Airway epithelial cell (primary cell): ENCODE results near the gene ZNF629. TPM values are rescaled to one million over a fixed set of nuclear protein-coding genes. Genes with fewer than 3 reads are reported as not detected.

ENCODE experiments used
- total RNA-seq: library from RNA; depleted of rRNA; stranded (reverse); fragments of >200 nt; gene quantifications from 2 replicates; pipeline ENCODE4 v1.2.3, GENCODE V29; 2015

ZNF629 gene
- total RNA-seq: 9.9 and 14.6 TPM in 2 replicates

GRCh38 chr16:30786936-30787612, at the start of gene ZNF629:
Gene ZNF629 (minus strand): TSS chr16:30787205. CDS start chr16:30784482, 2,723 bp downstream.

DNA sequence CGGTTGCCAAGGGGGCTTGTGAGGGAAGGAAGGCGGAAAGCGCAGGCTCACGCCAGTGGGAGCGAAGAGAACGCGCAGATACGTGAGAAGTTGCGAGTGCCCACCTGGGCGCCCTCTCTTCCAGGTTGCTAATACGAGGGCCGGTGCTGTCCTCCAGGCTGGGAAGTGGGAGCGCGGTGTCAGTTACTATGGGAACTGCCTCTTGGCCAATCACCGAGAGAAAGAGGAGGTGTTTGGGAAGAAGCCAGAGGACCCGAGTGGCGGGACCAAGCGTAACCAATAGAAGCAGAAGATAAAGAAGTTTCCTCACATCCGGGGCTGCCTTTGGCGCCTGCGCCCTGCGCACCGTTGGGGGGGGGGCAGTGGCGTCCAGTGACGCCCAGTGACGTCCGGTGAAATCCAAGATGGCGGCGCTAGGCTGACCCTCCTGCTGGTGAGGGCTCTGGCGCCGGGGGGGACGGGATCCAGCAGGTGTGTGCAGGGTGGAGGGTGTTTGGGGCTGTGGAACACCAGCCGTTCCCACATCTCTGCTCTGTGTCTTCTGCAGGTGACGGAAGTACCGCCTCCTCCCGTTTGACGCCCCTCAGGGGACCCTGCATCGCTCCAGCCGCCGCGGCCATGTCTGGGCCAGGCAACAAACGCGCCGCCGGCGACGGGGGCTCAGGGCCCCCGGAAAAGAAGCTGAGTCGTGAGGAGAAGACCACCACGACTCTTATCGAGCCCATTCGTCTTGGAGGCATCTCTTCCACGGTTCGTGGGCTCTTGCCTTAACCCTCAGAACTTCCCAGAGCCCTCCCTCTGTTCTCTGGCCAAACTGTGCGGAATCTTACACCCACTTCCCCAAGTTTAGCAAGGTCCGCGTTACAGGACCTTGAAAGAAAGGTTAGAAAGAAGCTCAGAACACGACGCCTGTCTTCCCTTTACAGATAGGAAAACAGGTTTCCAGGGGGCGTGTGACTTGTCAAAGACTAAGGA, 24.8 kb downstream of the ZNF629 start, which contains the start of the genes CFAP119 and RNF40:
CFAP119 (minus strand) TSS at position 135 of the 975 bp plus-strand sequence. CDS start 314 bp downstream, outside the sequence.
RNF40 (plus strand) TSS at position 395 of the 975 bp plus-strand sequence; CDS start at position 619, 224 bp downstream.

DNA sequence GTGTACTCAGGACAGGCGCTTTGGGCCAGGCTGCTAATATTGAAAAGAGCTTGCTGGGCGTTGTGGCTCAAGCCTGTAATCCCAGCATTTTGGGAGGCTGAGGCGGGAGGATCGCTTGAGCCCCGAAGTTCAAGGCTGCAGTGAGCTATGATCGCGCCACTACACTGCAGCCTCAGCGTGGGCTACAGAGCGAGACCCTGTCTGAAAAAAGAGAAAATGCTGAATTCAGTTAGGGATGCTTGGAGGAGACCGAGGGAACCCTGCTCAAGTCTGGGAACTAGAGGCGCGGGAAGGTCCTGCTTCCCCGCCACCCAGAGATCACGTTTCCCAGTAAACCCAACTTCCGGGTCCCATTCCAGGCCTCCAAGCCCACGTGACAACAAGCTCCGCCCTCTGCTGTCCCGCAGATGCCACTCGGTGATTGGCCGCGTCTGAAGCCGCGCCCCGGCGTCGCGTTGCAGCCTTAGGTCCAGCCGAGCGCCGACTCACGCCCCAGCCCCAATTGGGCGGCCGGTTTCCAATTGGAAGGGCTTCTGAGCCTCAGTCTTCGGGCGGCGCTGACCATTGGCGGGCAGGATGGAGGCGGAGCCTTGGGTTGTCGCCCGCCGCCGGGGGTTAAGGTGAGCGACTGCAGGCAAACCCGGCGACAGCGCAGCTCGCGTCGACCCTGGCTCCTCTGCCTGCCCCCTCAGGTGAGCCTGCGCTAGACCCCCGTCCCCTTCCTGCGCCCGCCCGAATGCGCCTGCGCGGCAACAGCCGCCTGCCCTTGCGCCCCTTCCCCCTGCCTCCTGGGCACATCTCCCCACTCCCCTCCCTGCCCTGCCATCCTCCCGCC, 39.0 kb downstream of the ZNF629 start, which contains the start of gene PHKG2:
PHKG2 (plus strand) TSS at position 627 of the 835 bp plus-strand sequence. CDS start 396 bp downstream, outside the sequence.

Other genes with a start within 250 kb of the ZNF629 start
- 6.3 and 8.2 TPM in 2 replicates for gene ZNF764, start 228.8 kb downstream of the ZNF629 start, total RNA-seq
- gene ZNF688, start 215.5 kb downstream of the ZNF629 start, total RNA-seq: 8.7 and 11.8 TPM in 2 replicates
- gene ZNF785, start 201.5 kb downstream of the ZNF629 start, total RNA-seq: 3.2 and 4.3 TPM in 2 replicates
- 3.4 and 5.5 TPM in 2 replicates for gene ZNF689, start 176.8 kb downstream of the ZNF629 start, total RNA-seq
- 14.7 and 27.7 TPM in 2 replicates for gene PRR14, start 136.2 kb downstream of the ZNF629 start, total RNA-seq
- gene FBRS, start 128.8 kb downstream of the ZNF629 start, total RNA-seq: 21.3 and 29.2 TPM in 2 replicates
- gene SRCAP, start 88.0 kb downstream of the ZNF629 start, total RNA-seq: 7.4 and 12.9 TPM in 2 replicates
- 17.9 and 19.8 TPM in 2 replicates for gene PHKG2, start 38.8 kb downstream of the ZNF629 start, total RNA-seq
- gene CFAP119, start 25.1 kb downstream of the ZNF629 start, total RNA-seq: 1.7 and 3.0 TPM in 2 replicates
- 66.8 and 76.7 TPM in 2 replicates for gene RNF40, start 24.9 kb downstream of the ZNF629 start, total RNA-seq
- gene BCL7C, start 106.9 kb upstream of the ZNF629 start, total RNA-seq: 49.9 and 56.1 TPM in 2 replicates
- gene CTF1, start 109.4 kb upstream of the ZNF629 start, total RNA-seq: 1.6 and 2.5 TPM in 2 replicates
- 38.2 and 39.7 TPM in 2 replicates for gene FBXL19, start 136.4 kb upstream of the ZNF629 start, total RNA-seq
- gene ORAI3, start 161.9 kb upstream of the ZNF629 start, total RNA-seq: 22.2 and 30.5 TPM in 2 replicates
- gene SETD1A, start 170.5 kb upstream of the ZNF629 start, total RNA-seq: 3.4 and 4.6 TPM in 2 replicates
- gene HSD3B7, start 198.0 kb upstream of the ZNF629 start, total RNA-seq: 8.8 and 10.4 TPM in 2 replicates
- gene STX1B, start 223.4 kb upstream of the ZNF629 start, total RNA-seq: 0.05 and 1.1 TPM in 2 replicates
- 19.9 and 21.9 TPM in 2 replicates for gene STX4, start 246.4 kb upstream of the ZNF629 start, total RNA-seq